MM.1S (cell line): ENCODE results near the gene ZNF808.

Experiments used
- EZH2 ChIP-seq: fragments of 300-600 bp; sonication (generic); optimal IDR thresholded peaks from 2 replicates; pipeline ENCODE3; 2017; ENCODE audit warnings: low read depth, mild to moderate bottlenecking, antibody characterized with exemption, low read length, mixed read lengths
- EZH2phosphoT487 ChIP-seq: fragments of 300-600 bp; sonication (generic); IDR thresholded peaks from 2 replicates; pipeline ENCODE4 v1.6.1; 2018; ENCODE audit warnings: antibody characterized with exemption, low read length
- TF ChIP-seq, protein P1 (sequence below): fragments of 300-600 bp; sonication (generic); IDR thresholded peaks from 2 replicates; pipeline ENCODE4 v1.5.1; 2016; ENCODE audit warnings: antibody characterized with exemption, low read length, mixed read lengths

DNA sequence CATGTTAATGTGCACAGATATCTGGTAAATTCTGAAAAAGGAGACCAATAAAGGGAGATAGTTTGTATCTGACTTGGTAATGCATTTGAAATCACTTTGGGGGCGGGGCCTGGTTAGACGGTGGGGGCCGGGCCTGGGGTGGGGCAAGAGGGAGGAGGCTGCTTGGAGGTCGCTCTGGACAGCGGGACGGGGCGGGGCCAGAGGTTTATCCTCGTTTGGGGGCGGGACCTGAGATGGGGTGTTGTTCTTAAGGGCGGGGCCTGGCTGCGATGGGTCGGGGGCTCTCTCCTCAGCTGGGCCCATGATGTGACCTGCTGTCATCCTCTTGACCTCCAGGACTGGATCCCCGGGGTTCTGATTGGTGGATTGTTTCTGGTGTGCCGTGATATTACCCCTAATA is 4.9 kb upstream of the ZNF808 start:
- TF ChIP-seq EZH2 (no peak), EZH2phosphoT487 (no peak)
- TF ChIP-seq, protein P1, sequence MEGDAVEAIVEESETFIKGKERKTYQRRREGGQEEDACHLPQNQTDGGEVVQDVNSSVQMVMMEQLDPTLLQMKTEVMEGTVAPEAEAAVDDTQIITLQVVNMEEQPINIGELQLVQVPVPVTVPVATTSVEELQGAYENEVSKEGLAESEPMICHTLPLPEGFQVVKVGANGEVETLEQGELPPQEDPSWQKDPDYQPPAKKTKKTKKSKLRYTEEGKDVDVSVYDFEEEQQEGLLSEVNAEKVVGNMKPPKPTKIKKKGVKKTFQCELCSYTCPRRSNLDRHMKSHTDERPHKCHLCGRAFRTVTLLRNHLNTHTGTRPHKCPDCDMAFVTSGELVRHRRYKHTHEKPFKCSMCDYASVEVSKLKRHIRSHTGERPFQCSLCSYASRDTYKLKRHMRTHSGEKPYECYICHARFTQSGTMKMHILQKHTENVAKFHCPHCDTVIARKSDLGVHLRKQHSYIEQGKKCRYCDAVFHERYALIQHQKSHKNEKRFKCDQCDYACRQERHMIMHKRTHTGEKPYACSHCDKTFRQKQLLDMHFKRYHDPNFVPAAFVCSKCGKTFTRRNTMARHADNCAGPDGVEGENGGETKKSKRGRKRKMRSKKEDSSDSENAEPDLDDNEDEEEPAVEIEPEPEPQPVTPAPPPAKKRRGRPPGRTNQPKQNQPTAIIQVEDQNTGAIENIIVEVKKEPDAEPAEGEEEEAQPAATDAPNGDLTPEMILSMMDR: no peak
